ENCODE data around the gene GHRH. TPM values are rescaled to one million over a fixed set of nuclear protein-coding genes. Genes with fewer than 3 reads are reported as not detected.

GHRH gene
- total RNA-seq, 4 donors from 2014 or later: not detected

GRCh38 chr20:37246736-37247135 lies 14.9 kb downstream of the GHRH start:
- TF ChIP-seq CTCF (IDR thresholded peaks at IDR 0.05): no peak
- no peak for TF ChIP-seq POLR2A (IDR thresholded peaks at IDR 0.05)
- intact Hi-C loops (cut with DNase I): no loop called here
- peaks cover 0 to 28% (median 6%) of the 10 kb centered on the region in 3 donors for H3K4me1 ChIP-seq
- no peaks in the 10 kb centered on the region for H3K9me3 ChIP-seq
- no peak overlapping the region for H3K4me3 ChIP-seq
- peaks cover 3 to 31% (median 7%) of the 10 kb centered on the region in 3 donors for H3K36me3 ChIP-seq
- DNase-seq: no peak
- WGBS, 2 donors: 92 to 93% methylated on average over 5 of the region's 5 CpGs
- no peak overlapping the region for H3K27ac ChIP-seq
- no peaks in the 10 kb centered on the region for H3K27me3 ChIP-seq

GRCh38 chr20:37245216-37246150 lies 16.1 kb downstream of the GHRH start:
- no peak for DNase-seq
- 88 to 92% methylated on average over 22 of the region's 25 CpGs for WGBS, 2 donors
- intact Hi-C loops (cut with DNase I): no loop called here
- TF ChIP-seq POLR2A (IDR thresholded peaks at IDR 0.05) (no peak), CTCF (IDR thresholded peaks at IDR 0.05) (no peak)
- Histone ChIP-seq H3K27ac (no peak overlapping the region), H3K27me3 (no peaks in the 10 kb centered on the region), H3K9me3 (no peaks in the 10 kb centered on the region), H3K4me1 (peaks cover 0 to 40% (median 9%) of the 10 kb centered on the region in 3 donors), H3K36me3 (peaks cover 8 to 44% (median 10%) of the 10 kb centered on the region in 3 donors), H3K4me3 (no peak overlapping the region)

- intact Hi-C loops (cut with DNase I): no loop called here
- DNase-seq: no peak
- WGBS, 2 donors: 75 to 100% methylated on average over 3 to 4 of the region's 5 CpGs
- peaks cover 8 to 53% (median 10%) of the 10 kb centered on the region in 3 donors for H3K36me3 ChIP-seq
- no peak overlapping the region for H3K4me3 ChIP-seq
- no peaks in the 10 kb centered on the region for H3K9me3 ChIP-seq
- no peak for TF ChIP-seq POLR2A (IDR thresholded peaks at IDR 0.05)
- TF ChIP-seq CTCF (IDR thresholded peaks at IDR 0.05): no peak
- H3K27me3 ChIP-seq: no peaks in the 10 kb centered on the region
- peaks cover 0 to 50% (median 9%) of the 10 kb centered on the region in 3 donors for H3K4me1 ChIP-seq
- H3K27ac ChIP-seq: no peak overlapping the region
These were observed 17.0 kb downstream of the GHRH start for GRCh38 chr20:37244572-37244957.

DNA sequence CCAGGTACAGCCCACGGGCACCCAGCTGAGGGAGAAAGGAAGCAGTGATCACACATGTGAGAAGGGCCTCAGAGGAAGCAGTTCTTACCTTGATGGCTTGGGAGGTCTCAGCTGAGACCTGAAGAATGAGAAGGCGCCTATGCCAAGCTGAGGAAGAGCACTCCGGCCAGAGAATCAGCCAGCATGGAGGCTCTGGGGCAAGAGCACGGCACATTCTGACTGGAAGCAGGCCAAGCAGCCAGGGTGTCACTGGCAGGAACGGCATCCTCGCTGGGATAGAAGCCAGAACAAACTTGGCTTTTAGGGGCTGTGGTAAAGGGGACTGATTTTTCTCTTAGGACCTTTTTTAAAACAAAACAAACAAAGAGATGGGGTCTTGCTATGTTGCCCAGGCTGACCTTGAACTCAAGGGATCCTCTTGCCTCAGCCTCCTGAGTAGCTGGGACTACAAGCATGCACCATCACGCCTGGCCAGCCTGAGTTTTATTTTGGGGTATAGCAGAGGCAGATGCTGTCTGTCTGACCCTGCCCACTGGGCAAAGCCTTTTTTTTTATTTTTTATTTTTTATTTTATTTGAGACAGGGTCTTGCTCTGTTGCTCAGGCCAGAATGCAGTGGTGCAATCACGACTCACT lies 17.6 kb downstream of the GHRH start:
- Histone ChIP-seq H3K9me3 (no peaks in the 10 kb centered on the region), H3K4me1 (peaks cover 0 to 55% (median 11%) of the 10 kb centered on the region in 3 donors), H3K4me3 (no peak overlapping the region), H3K27ac (no peak overlapping the region), H3K27me3 (no peaks in the 10 kb centered on the region), H3K36me3 (peaks cover 8 to 58% (median 10%) of the 10 kb centered on the region in 3 donors)
- no peak for TF ChIP-seq CTCF (IDR thresholded peaks at IDR 0.05)
- TF ChIP-seq POLR2A (IDR thresholded peaks at IDR 0.05): no peak
- intact Hi-C loops (cut with DNase I): no loop called here
- no peak for DNase-seq
- 58 to 75% methylated on average over 8 of the region's 8 CpGs for WGBS, 2 donors
